ENCODE results near the gene MEST.
"Not testable (repeated sequence)": the region's sequence is repeated elsewhere in the genome, so short reads cannot be mapped to it uniquely, and the experiment has no call there.

MEST gene

GRCh38 chr7:130485734-130486113 lies 6.2 kb upstream of the MEST start:
- no peak for DNase-seq (ENCODE audit: low read depth)

GRCh38 chr7:130486114-130486953 lies 5.6 kb upstream of the MEST start:
- DNase-seq (ENCODE audit: low read depth): peak; percentile 43

GRCh38 chr7:130486954-130487436 lies 4.9 kb upstream of the MEST start:
- DNase-seq (ENCODE audit: low read depth): no peak

DNA sequence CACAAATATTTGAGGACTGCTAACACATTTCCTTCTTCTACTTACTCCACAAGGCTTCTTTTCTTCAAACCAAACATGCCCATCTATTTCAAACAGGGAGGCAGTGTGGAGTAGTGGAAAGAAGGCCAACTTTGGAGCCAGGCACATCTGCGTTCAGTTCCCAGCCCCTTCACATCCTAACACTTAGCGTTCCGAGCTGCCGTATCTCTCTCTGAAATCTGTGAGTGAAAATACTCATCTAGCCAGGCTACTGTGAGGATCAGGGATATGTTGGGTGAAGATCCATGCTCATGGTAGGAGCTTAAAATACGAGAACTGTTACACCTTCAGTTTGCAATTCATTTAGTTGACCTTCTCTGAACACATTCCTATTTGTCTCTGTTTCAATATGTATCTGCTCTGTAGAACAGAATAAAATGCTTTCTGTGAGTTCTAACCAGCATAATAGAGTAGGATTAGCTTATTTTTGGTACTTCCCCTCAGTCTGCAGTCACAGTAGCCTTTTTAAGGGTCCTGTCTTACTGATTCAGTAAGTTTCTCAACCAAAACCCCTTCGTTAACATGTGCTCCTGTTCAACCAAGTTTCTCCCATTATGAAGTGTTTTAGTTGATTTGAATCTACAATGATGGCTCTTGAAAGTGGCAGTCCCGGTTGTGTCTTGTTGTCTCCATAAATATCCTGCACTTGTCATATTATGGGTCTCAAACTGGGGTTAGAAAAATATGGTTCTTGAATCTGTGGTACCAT lies 3.3 kb upstream of the MEST start:
- no peak for DNase-seq (ENCODE audit: low read depth)

DNA sequence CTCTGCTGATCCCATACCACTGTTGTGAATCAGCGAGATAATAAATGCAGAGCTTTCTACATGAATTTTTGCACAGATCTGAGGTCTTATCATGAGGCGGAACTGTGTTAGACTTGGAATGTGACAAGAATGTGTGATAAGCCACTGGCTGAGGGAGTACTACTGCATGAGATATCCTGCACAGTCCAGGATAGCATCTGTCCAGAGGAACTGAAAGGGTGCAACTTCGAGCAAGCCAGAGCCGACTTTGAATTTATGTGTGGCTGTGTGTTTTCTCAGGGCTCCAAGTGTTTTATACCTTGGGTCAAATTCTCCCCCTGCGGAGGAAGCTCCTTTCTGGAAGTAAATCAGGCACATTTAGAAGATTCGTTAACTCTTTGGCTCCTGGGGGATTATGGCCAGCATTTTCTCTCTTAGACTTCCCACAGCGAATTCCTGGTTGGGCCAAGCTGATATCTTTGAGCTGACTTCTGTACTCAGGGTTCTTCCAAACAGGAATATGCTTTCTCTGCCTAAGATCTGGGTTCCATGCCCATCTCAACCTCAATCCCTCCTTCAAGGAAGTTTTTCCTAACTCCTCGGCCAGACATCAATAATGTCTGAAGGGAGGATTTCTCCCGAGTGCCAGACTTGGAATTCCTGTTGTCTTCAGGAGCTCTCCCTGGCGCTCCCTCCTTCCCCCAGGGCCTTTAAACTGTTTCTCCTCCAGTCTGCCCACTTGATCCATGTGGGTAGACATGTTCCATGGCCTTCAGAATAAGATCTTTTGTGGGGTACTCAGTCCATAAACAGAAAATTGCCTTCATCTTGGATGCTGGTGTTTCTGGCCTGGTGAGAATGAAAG lies 2.5 kb upstream of the MEST start:
- peak; percentile 100 for DNase-seq (ENCODE audit: low read depth)

DNA sequence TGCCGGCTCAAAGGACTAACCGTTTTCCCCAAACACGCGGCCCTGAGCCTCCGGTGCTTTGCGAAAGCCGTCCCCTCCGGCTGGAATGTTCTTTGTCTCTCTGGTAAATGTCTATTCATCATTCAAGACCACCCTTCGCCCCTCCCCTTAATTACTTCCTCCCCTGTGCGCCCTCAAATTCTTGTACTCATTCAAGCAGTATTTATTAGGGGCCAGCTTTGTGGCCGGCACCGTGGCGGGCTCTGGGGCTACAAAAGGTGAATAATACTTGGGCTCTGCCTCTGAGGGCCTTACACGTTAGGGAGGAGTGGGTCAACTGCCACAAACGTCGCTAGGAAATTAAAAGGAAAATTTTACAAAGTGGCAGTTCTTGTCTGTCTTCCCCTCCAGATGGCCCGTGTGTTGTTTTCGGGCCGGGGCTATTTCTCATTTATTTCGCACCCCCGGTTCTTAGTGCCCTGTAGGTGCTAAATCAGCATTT lies 1.5 kb upstream of the MEST start:
- DNase-seq (ENCODE audit: low read depth): no peak

GRCh38 chr7:130490888-130491804 lies 739 bp upstream of the MEST start:
- no peak for DNase-seq (ENCODE audit: low read depth)

DNA sequence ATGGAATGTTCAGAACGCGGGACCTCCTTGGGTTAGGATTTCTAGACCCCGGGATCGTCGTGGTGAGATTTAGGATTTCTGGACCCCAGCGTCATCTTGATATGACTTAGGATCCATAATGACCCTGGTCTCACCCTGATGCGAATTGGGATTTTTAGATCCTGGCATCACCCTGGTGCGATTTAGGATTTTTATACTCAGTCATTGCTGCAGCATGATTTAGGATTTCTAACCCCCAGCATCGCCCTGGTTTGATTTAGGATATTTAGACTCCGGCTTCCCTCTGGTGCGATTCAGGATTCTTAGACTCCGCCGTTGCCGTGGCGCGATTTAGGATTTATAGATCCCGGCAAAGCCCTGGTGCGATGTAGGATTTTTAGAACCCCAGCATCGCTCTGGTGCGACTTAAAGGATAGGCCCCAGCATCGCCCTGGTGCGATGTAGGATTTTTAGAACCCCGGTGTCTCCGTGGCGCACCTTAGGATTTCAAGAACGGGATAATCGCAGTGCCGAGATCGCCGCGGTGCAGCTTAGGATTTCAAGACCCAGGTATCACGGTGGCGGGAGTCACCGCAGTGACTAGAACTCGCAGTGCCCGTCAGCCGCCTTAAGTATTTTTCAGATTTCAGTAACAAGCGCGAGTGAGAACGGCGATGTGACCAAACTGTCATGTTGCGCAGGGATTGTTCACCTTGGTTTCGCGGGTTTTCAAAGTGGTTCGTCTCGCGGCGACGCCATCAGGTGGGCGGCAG lies 814 bp downstream of the MEST start:
- no peak for DNase-seq (ENCODE audit: low read depth)

DNA sequence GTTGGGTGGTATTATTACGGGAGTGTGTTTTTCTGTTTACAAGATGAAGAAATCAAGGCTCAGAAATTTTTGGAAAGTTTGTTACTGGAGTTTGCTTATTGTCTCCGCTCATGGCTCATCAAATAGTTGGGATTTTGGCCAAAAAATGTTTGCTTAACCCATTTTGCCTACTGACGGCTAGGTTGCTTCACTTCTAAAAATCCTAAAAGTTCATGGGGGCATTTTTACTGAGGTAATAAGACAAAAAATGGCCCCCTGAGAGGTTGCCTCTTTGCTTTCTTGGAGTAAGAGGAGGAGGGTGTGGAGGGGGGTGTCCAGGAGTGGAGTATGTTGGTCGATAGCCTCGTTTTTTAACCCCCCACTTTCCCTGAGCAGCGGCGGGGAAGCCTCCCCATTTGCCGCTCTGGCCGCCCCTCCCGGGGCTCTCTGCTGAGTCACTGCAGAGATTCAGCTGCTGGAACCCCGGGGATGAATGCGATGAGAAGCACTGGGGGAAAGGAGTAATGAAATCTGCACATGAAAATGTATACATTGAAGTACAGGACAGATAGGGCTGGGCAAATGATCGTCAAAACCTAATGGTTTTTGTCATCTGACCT lies 1.5 kb downstream of the MEST start:
- DNase-seq (ENCODE audit: low read depth): no peak

GRCh38 chr7:130494431-130494858 lies 2.6 kb downstream of the MEST start:
- DNase-seq (ENCODE audit: low read depth): peak; percentile 72

GRCh38 chr7:130500463-130500862 lies 8.6 kb downstream of the MEST start:
- DNase-seq (ENCODE audit: low read depth): no peak

GRCh38 chr7:130500910-130501309 lies 9.0 kb downstream of the MEST start:
- DNase-seq (ENCODE audit: low read depth): no peak

GRCh38 chr7:130505753-130506152 lies 13.9 kb downstream of the MEST start:
- DNase-seq (ENCODE audit: low read depth): peak; percentile 42

GRCh38 chr7:130506358-130506757 lies 14.5 kb downstream of the MEST start:
- DNase-seq (ENCODE audit: low read depth): no peak

- not testable (repeated sequence) for DNase-seq (ENCODE audit: low read depth)
Measured at GRCh38 chr7:130512038-130512437, 20.2 kb downstream of the MEST start.

DNA sequence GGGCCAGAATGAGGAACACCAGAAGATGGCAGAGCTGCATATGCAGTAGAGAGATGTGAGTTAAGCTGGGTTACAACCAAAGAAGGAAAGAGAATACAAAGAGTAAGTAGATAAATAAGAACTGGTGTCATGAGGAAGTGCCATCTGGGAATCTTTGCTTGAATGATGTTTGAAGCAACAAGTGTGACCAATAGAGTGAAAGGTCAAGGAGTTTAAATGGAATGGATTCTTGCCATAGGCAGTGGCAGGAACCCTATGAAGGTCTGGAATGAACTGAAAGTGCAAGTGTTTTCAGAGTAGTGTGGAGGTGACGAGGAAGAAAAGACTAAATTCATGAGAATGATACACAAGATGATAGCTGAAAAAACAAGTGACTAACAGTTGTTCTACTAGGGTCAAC lies 21.6 kb downstream of the MEST start:
- DNase-seq (ENCODE audit: low read depth): no peak

DNA sequence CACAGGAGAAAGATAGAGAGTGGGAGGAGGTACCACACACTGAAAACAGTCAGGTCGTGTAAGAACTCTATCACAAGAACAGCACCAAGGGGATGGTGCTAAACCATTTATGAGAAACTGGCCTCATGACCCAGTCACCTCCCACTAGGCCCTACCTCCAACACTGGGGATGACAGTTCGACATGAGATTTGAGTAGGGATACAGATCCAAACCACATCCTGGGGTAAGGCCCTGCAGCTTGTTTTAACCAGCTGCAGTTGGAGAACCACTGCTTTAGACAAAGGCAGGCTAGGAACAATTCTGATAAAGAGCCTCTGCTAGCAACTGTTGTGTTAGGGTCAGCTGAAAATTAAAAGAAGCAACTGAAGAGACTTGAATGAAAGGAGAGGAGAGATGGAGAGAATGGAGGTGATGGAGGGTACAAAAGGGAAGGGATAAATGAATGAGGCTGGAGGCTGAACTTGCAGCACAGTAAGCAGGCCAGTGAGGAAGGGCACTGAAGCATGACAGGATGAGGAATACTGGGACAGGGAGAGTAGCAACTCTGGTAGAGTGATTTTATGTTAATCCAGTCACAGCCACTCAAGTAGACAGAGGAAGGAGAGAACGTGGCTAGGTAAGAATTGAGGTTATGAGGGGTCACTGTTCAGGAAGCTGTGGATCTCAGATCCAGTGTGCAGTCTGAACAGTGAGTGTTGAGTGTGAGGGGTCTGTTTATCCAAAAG lies 23.6 kb downstream of the MEST start:
- DNase-seq (ENCODE audit: low read depth): no peak

DNA sequence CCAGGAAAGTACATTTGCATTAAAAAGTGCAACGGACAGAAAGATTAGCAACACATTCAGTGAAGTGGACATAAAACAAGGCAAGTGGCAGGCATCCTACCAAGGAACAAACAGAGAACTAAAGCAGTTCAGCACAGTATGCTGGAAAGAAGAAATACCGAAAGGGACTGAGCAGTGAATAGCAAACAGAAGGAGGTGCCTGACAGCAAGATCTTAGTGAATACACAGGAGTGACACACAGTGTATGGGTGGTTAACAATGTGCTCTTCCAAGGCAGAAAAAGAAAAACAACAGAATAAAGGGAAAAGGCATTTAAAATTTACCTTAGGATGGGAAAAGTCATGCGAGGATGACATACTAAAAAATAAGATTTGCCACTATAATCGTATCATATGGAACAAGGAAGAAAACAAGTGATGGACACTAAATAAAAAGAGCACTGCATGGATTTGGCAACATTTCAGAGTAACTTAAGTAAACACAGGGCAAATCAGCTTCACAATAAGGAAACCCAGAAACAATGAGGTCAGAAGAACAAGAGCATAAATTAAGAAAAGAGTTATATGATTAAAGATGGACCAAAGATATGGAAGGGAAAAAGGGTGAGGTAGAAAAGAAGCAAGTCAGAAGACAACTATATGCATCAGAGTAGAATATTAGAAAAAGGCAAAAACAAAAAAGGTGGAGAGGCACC lies 29.5 kb downstream of the MEST start:
- no peak for DNase-seq (ENCODE audit: low read depth)
